Pancreas (tissue), 10 donors: ENCODE data around the gene CDC42SE2. TPM values are rescaled to one million over a fixed set of nuclear protein-coding genes. Genes with fewer than 3 reads are reported as not detected.

Experiments
- ATAC-seq, 4 donors: fragments of 200-7000 bp; cut with Tn5 transposase; one replicate each; pipeline versions ENCODE4 v1.8.0 to v1.9.1; 2020; ENCODE audit warnings: mild to moderate bottlenecking in 4 of 4, moderate library complexity in 4 of 4
- DNase-seq, 6 donors: peaks; one replicate each; pipeline ENCODE4 v3.0.0-alpha.2; 2020
- FAIRE-seq: peaks from 2 replicates; lab custom pipeline; 2012; peaks lifted over from hg19 to GRCh38; lab: Jason Lieb, UNC
- H3K27ac ChIP-seq, 4 donors: fragments of 200-600 bp; sonication (generic); 1 replicate in 3 of 4; 2 replicates in 1 of 4; pipeline versions ENCODE4 v1.5.0 to v1.8.0; 2020
- H3K27me3 ChIP-seq, 4 donors: fragments of 200-600 bp; one replicate each; pipeline ENCODE4 v1.8.0; 2021
- H3K36me3 ChIP-seq, 3 donors: fragments of 200-600 bp; sonication (generic) in 1 of 3; one replicate each; pipeline versions ENCODE4 v1.5.0 to v1.8.0; 2020 to 2021
- H3K4me1 ChIP-seq, 3 donors: fragments of 200-600 bp; one replicate each; pipeline ENCODE4 v1.8.0; 2021
- H3K4me3 ChIP-seq, 4 donors: fragments of 200-600 bp; sonication (generic) in 2 of 4; one replicate each; pipeline versions ENCODE4 v1.5.0 to v1.8.0; 2020 to 2021
- H3K9me3 ChIP-seq, 4 donors: fragments of 200-600 bp; one replicate each; pipeline ENCODE4 v1.8.0; 2021
- CTCF ChIP-seq, 4 donors: fragments of 200-600 bp; sonication (generic) in 3 of 4; IDR thresholded peaks; one replicate each; pipeline versions ENCODE4 v1.5.0 to v1.8.0; 2021; ENCODE audit warnings: antibody characterized with exemption in 4 of 4
- WGBS, 2 donors: extraction: QIAGEN DNeasy Blood & Tissue Kit; methylation state at CpG; one replicate each; pipeline ENCODE4 v1.1.7; 2013; 5-methylcytosine and 5-hydroxymethylcytosine counted together
- intact Hi-C, 3 donors: fragments of 100-400 bp; cut with DNase I; formaldehyde crosslinking; loops; one replicate each; pipeline versions ENCODE4 v1.11.1 to v1.14.2; 2022
- polyA plus RNA-seq, 2 donors: library from polyadenylated mRNA; stranded (reverse); fragments of 200-250 nt; gene quantifications; one replicate each; pipeline ENCODE4 v1.2.3, GENCODE V29; 2013
- total RNA-seq, 6 donors: library from RNA; stranded (reverse); fragmentation: NEBNext Ultra II Directional in 4 of 6; extraction: Animal tissue kit (Norgen Biotek cat#: 25700) in 4 of 6; gene quantifications; one replicate each; pipeline versions ENCODE4 v1.2.1 to v1.2.4, GENCODE V29; 2021 to 2023
- donor health status: healthy with polysubstance abuse.
- donor health status: DM: no; HTN: no; CAD: no; lungs with moderate emphysema.
- donor health status: DM: no; HTN: no; CAD: no.
- donor health status: control.
- donor health status: control.
- donor health status: Bipolar disorder and iron deficiency.
- donor health status: DM: yes; HTN: yes; CAD: no.
- donor health status: DM: no; HTN: no; CAD: no.
- donor health status: DM: no; HTN: no; CAD: no.
- donor health status: DM: yes; HTN: yes; CAD: no.

The CDC42SE2 gene
- total and polyA plus RNA-seq, 8 donors = 10.7 to 30.5 (median 20.3) TPM

GRCh38 chr5:131418846-131419245 is 155.0 kb downstream of the CDC42SE2 start:
- Histone ChIP-seq H3K4me1 (no peaks in the 10 kb centered on the region), H3K4me3 (no peak overlapping the region), H3K36me3 (no peaks in the 10 kb centered on the region), H3K27me3 (no peaks in the 10 kb centered on the region), H3K27ac (no peak overlapping the region), H3K9me3 (no peaks in the 10 kb centered on the region)
- no peak for TF ChIP-seq CTCF (IDR thresholded peaks at IDR 0.05)
- intact Hi-C loops = no loop called here
- WGBS, 2 donors = 83 to 87% methylated on average over 7 of the region's 7 CpGs
- FAIRE-seq (peak; percentile 94), DNase-seq (no peak), ATAC-seq (no peak)

GRCh38 chr5:131419877-131420276 is 156.0 kb downstream of the CDC42SE2 start:
- H3K27me3 ChIP-seq = no peaks in the 10 kb centered on the region
- no peak for FAIRE-seq
- no peaks in the 10 kb centered on the region for H3K4me1 ChIP-seq
- intact Hi-C loops = no loop called here
- H3K27ac ChIP-seq = no peak overlapping the region
- no peaks in the 10 kb centered on the region for H3K36me3 ChIP-seq
- H3K9me3 ChIP-seq = no peaks in the 10 kb centered on the region
- TF ChIP-seq CTCF (IDR thresholded peaks at IDR 0.05) = no peak
- 85 to 90% methylated on average over 4 of the region's 4 CpGs for WGBS, 2 donors
- ATAC-seq = no peak
- H3K4me3 ChIP-seq = no peak overlapping the region
- no peak for DNase-seq

GRCh38 chr5:131423056-131423455 is 159.2 kb downstream of the CDC42SE2 start:
- Histone ChIP-seq H3K27me3 (no peaks in the 10 kb centered on the region), H3K27ac (no peak overlapping the region), H3K36me3 (peaks cover 0 to under 1% (median 0%) of the 10 kb centered on the region in 3 donors), H3K9me3 (no peaks in the 10 kb centered on the region), H3K4me3 (no peak overlapping the region), H3K4me1 (no peaks in the 10 kb centered on the region)
- DNase-seq (no peak), ATAC-seq (peak in 1 of 4 donors; percentile 61), FAIRE-seq (no peak)
- TF ChIP-seq CTCF (IDR thresholded peaks at IDR 0.05) = no peak
- intact Hi-C loops = no loop called here
- WGBS, 2 donors = 91 to 92% methylated on average over 2 of the region's 2 CpGs

GRCh38 chr5:131426011-131426410 is 162.2 kb downstream of the CDC42SE2 start:
- no peak for ATAC-seq
- 81 to 88% methylated on average over 1 of the region's 1 CpG for WGBS, 2 donors
- no peak for TF ChIP-seq CTCF (IDR thresholded peaks at IDR 0.05)
- DNase-seq = no peak
- Histone ChIP-seq H3K27ac (no peak overlapping the region), H3K4me3 (no peak overlapping the region), H3K9me3 (no peaks in the 10 kb centered on the region), H3K27me3 (no peaks in the 10 kb centered on the region), H3K36me3 (peaks cover 0 to 5% (median 4%) of the 10 kb centered on the region in 3 donors), H3K4me1 (no peaks in the 10 kb centered on the region)
- intact Hi-C loops = no loop called here
- FAIRE-seq = no peak

GRCh38 chr5:131430794-131431193 is 166.9 kb downstream of the CDC42SE2 start:
- ATAC-seq (no peak), DNase-seq (no peak), FAIRE-seq (no peak)
- intact Hi-C loops = no loop called here
- no peaks in the 10 kb centered on the region for H3K4me1 ChIP-seq
- H3K27ac ChIP-seq = no peak overlapping the region
- 61 to 73% methylated on average over 1 of the region's 1 CpG for WGBS, 2 donors
- H3K4me3 ChIP-seq = no peak overlapping the region
- peaks cover 0 to 5% (median 4%) of the 10 kb centered on the region in 3 donors for H3K36me3 ChIP-seq
- H3K9me3 ChIP-seq = no peaks in the 10 kb centered on the region
- no peak for TF ChIP-seq CTCF (IDR thresholded peaks at IDR 0.05)
- no peaks in the 10 kb centered on the region for H3K27me3 ChIP-seq
